CMK (cell line): ENCODE measurements around the gene CD14.
"Not testable (repeated sequence)": the region's sequence is repeated elsewhere in the genome, so short reads cannot be mapped to it uniquely, and the experiment has no call there.

Source experiments
- DNase-seq: peaks from one replicate; pipeline ENCODE4 v3.0.0-alpha.2; 2010; ENCODE audit warnings: low read depth

The CD14 gene

DNA sequence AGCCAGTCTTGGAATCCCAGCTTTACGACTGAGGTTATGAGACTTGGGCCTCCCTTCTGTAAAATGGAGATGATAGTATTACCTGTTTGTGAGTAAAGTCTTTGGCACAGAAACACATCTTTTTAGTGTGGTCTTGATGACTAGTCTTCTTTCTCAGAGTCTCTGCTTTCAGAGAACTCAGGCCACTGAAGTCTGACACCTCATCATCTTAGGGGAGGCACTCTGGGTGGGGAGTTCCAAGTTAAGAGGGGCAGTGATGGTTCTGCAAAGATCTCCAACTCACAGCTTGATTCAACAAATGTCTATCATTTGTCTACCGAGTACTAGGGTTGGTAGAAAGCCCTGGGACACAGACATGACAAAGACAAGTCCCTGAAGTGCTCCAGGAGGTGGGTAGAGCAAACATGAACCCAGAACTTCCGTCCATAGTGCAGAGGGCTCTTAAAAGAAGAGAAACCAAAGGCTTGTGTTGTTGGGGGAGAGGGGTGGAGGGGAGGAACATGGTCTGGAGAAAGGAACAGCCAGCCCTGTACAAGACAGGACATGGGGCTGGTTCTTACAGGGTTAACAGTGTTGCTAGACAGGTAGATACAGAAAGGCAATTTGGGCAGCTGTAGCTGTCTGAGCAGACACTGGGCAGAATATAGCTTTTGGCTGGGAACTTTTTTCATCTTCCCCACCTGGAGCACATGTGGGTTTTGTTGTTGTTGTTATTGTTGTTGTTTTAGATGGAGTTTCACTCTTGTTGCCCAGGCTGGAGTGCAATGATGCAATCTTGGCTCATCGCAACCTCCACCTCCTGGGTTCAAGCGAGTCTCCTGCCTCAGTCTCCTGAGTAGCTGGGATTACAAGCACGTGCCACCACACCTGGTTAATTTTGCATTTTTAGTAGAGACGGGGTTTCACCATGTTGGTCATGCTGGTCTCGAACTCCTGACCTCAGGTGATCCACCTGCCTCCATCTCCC, 2.6 kb upstream of the CD14 start:
- no peak for DNase-seq

DNA sequence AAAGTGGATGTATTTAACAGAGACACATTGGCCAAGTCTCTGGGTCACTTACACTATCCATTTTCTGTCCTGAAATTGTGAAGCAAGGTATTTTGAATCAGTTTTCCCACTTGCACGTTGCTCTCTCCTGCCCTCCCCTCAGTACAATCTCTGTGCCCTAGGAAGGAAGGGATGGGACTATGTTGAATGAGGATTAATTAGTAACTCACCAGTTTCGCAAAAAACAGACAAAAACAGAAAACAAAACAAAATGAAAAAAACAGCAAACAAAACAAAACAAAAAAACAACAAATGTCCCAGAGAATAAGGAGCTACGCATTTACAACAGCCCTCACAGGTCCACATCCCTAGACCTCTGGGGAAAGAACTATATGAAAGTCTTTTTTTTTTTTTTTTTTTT, 1.1 kb upstream of the CD14 start:
- DNase-seq, result no peak

DNA sequence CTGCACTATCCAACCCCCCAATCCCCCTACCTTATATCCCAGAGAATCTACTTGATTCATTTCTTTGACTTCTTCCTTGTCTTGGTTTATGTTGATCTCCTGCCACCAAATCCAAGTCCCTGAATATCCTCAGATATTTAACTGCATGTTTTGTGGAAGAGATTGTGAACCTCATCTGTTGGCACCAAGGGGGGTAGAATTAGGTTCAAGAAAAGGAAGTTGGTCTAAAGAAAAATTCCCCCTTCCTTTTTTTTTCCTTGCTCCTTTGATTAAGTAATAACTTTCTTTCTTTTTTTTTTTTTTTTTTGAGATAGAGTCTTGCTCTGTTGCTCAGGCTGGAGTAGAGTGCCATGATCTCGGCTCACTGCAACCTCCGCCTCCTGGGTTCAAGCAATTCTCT, 526 bp upstream of the CD14 start:
- DNase-seq, result no peak

DNA sequence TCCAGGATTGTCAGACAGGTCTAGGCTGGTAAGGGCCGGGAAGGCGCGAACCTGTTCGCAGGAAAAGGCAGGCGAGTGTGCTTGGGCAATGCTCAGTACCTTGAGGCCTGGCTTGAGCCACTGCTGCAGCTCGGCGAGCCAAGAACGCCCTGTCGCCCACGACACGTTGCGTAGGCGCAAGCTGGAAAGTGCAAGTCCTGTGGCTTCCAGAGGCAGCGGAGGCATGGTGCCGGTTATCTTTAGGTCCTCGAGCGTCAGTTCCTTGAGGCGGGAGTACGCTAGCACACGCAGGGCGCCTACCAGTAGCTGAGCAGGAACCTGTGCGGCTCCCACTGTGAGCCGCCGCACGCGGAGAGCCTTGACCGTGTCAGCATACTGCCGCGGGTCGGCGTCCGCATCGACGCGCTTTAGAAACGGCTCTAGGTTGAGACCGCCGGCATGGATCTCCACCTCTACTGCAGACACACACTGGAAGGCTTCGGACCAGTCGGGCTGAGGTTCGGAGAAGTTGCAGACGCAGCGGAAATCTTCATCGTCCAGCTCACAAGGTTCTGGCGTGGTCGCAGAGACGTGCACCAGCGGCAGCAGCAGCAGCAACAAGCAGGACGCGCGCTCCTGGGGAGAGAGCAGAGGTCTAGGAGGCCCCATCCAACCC, 482 bp downstream of the CD14 start:
- DNase-seq, result no peak

DNA sequence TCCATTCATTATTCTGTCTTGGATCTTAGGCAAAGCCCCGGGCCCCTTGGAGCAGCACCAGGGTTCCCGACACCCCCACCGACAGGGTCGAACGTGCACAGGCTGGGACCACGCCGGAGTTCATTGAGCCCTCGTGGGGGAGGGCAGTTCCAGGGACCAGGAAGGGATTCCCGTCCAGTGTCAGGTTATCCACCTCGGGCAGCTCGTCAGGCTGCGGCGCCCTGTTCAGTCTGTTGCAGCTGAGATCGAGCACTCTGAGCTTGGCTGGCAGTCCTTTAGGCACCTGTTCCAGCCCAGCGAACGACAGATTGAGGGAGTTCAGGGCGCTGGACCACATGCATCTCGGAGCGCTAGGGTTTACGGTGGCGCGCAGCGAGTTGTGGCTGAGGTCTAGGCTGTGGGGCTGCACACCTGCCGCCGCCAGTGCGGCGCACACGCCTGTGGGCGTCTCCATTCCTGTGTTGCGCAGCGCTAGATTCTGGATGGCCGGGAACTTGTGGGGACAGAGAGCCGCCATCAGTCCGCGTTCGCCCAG, 1.1 kb downstream of the CD14 start:
- DNase-seq, result no peak

DNA sequence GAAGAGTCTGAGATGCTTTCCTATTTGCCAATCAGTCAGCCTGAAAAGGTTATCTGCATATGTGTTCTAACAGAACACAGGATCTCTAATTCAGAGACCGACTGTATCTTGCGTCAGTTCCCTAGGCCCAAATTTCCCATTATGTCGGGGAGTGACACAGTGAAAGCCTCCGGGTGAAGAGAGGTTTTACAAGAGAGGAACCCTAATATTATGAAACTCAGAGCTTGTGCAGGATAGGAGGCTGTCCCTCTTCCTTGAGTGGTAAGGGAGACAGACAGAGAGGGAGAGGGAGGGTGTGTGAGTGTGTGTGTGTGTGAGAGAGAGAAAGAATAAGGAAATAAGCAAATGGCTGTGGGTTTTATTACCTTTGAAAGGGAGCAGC, 1.9 kb downstream of the CD14 start:
- no peak for DNase-seq

DNA sequence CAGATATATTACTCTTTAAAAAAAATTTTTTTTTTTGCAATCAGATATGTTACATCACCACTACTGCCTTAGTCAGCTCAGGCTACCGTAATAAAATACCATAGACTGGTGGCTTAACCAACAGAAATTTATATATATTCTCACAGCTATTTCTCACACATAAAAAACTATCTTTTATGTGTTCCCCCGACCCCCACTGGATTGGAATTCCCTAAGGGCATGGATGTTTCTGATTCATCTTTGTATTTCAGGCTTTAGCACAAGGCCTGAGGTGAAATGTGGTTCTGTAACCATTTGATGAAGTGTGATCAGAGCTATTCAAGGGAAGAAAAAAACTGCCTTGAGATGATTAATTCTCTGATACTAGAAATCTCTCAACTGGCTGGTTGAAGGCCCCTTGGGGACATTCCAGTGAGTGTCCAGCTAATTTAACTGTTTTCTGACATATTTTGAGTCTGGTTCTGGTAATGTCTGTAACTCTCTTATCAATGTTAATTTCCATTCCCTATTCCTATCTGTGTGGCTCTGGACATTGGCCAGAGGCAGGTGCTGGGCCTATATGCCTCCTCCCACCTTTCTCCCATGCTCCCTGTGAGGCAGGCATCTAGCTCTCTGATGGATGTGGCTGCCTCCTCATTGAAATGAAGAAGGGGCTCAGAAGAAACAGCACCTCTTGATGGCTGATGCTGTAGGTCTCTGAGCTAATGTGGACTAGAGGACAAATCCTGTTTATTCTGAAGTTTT, 2.5 kb downstream of the CD14 start:
- no peak for DNase-seq

DNA sequence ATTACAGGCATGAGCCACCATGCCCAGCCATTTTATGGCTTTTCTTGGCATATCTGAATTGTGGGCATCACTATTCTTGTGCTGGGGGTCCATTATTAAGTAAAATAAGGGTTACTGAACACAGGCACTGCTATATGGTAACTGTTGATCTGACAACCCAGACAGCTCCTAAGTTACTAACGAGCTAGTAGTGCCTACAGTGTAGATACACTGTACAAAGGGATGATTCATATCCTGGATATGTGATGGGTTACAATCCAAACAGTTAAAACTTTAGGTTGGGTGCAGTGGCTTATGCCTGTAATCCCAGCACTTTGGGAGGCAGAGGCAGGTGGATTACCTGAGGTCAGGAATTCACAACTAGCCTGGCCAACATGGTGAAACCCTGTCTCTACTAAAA, 4.3 kb downstream of the CD14 start:
- no peak for DNase-seq

DNA sequence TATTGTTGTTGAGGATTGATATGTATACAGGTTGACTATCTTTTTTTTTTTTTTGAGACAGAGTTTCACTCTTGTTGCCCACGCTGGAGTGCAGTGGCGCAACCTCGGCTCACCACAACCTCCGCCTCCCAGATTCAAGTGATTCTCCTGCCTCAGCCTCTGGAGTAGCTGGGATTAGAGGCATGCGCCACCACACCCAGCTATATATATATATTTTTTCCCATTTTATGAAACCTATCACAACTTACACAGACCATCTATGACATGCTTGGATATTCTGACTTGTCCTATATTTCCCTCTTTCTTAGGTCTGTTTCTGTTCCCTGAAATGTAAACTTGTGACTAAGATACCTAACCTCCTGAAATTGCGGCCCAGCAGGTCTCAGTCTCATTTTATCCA, 5.0 kb downstream of the CD14 start:
- DNase-seq, result no peak

DNA sequence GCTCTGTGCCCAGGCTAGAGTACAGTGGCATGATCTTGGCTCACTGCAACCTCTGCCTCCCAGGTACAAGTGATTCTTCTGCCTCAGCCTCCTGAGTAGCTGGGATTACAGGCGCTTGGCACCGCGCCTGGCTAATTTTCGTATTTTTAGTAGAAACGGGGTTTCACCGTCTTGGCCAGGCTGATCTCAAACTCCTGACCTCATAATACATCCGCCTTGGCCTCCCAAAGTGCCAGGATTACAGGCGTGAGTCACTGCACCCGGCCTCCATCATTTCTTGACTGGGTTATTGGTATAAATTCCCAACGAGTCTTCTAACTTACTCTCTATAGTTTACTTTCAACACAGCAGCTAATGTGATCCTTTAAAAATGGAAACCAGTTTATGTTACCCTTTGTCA, 8.1 kb downstream of the CD14 start:
- DNase-seq, result not testable (repeated sequence)

DNA sequence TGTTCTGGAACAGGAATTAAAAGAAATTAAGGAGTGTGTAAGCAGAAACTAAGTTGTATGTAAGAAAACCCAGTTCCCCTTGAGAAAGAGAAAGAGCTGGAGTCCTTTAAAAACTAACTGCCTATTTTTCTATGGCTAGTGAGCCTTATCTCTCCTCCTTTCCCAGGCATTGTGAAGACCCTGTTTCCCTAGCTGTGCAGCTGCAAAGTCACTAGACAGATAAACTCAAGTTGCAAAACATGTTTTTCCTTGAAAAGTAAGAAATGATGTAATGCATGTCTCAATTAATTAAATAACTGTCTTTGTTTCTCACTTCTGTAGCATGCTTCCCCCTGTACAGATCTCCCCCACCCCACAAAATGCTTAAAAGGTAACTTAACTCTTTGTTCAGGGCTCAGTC, 9.9 kb downstream of the CD14 start:
- not testable (repeated sequence) for DNase-seq

DNA sequence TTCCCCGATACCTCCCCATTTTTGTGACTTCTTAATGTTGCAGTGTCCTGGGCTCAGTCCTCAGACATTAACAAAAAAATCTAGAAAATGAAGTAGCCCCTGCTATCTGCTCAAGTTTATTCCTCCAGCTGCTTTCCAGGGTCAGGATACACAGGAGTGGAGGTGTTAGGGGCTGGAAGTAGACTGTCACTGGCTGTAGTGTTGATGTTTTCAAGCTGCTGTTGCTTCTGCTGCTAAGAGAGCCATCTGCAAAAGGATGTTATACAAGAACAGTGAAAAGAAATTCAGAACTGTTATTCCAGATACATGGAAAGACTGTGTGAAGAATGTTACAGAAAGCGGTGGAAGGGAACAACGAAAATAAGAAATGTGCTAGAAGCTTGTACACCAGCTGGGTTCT, 10.7 kb downstream of the CD14 start:
- DNase-seq, result no peak

DNA sequence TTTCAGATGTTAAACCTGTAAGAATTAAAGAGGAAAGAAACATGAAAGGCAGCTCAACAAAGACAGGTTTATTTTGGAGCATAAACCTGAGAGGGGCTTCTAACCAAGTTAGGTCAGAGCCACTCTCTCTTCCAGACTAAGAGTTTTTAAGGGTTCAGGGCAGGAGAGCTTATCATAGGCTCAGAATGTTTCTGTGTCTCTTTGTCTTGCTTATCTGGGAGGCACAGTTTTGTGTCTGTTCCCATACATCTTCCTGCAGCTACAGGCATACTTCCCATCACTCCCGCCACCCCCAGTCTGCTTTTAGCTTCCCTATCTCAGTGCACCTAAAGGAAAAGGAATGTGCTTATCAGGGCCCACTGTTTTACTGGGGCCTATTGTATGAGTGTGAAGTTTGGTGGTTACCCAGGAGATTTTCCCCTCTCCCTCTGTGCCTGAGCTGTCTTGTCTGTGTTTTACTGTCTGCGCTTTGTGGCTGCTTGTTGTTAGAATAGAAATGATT, 21.9 kb downstream of the CD14 start:
- DNase-seq, result peak; percentile 93

DNA sequence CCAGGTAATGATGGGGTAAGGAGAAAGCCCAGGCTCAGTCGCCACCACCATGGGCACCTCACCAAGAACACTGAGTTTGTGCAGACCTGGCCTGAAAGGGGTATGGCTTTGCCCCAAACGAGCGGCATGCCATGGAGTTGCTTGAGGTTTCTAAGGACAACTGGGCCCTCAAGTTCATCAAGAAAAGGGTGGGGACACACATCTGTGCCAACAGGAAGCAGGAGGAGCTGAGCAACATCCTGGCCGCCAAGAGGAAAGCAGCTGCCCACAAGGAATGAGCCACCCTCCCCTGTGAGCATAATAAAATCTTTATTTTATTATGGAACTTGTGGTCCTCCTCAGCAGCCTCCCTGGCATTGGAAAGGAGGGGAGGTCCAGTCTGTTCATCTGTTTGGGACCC, 23.8 kb downstream of the CD14 start:
- DNase-seq, result no peak

DNA sequence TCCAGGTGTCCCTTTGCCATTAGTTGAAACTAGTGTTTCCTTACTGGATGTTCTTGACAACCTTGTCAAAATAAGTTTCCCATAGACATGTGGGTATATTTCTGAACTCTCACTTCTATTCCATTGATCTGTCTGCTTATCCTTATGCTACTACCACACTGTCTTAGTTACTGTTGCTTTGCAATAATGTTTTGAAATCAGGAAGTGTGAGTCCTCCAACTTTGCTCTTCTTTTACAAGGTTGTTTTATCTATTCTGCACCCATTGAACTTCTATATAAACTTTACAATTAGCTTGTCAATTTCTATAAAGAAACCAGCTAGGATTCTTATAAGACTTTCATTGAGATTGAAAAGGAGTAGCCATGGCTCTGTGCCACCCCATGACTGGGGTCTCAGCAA, 24.3 kb downstream of the CD14 start:
- no peak for DNase-seq

DNA sequence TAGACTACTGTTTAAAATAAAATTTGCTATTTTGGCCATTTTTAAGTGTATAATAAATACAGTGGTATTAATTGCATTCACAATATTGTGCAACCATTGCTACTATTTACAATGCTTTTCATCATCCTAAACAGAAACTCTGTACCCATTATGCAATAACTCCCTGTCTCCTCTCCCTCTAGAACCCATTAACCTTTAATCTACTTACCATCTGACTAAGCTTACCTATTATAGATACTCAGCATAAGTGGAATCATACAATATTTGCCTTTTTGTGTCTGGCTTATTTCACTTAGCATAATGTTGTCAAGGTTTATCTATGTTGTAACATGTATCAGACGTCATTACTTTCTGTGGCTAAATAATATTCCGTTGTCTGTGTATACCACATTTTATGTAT, 25.9 kb downstream of the CD14 start:
- DNase-seq, result no peak

DNA sequence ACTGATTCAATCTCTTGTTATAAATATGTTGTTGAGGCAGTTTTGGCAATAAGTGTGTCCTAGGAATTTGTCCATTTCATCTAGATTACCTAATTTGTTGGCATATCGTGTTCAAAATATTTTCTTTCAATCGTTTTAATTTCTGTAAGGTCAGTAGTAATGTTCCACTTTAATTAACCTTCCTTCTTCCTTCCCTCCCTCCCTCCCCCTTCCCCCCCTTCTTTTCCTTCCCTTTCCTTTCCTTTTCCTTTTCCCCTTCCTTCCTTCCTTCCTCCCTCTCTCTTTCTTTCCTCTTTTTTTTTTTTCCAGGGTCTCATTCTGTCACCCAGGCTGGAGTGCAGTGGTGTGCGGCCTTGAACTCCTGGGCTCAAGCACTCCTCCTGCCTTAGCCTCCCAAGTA, 27.1 kb downstream of the CD14 start:
- no peak for DNase-seq

DNA sequence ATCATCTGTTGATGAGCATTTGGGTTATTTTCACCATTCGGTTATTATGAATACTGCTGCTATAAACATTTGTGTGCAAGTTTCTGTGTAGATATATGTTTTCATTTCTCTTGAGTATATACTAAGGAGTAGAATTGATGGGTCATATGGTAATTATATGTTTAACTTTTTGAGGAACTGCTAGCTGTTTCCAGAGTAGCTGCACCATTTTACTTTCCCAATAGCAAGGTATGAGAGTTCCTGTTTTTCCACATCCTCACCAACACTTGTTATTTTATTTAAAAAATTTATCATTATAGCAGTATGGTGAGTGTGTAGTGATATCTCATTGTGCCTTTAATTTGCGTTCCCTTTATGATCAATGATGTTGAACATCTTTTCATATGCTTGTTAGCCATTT, 29.2 kb downstream of the CD14 start:
- DNase-seq, result no peak

DNA sequence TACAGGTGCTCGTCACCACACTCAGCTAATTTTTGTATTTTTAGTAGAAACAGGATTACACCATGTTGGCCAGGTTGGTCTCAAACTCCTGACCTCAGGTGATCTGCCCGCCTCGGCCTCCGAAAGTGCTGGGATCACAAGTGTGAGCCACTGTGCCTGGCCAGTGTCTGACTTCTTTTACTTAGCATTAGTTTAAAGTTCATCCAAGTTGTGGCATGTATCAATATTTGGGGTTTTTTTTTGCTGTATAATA, 29.6 kb downstream of the CD14 start:
- DNase-seq, result not testable (repeated sequence)

DNA sequence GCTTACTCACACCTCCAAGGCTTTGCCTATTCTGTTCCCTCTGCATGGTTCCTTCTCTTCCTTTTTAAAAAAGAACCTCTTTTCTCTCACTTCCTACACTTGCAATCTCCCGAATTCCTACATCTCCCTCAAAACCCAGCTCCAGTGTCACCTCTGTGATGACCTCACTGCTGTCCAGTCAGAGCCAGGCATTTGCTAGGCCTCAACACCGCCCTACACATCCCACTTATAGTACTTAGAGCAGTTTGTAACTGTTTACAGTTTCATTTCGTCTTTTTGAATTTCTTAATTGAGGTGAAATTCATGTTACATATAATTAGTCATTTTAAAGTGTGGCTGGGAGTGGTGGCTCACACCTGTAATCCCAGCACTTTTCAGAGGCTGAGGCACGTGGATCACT, 30.8 kb downstream of the CD14 start:
- no peak for DNase-seq

DNA sequence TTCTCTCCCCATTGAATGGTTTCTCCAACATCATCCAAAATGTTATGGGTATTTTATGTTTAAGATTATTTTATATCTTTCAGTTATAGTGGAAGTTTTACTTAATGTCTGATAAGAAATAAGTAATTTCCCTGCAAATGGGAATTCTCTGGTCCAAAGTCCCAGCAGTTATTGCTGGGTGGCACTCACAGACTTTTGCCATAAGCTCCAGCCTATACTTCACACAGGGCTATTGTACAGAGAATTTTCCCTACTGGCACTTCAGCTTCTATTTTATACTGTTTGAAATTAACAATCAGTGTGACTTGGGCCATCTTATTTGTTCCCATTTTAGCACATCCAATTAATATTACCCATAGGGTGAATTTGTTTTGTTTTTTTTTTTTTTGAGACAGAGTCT, 32.9 kb downstream of the CD14 start:
- no peak for DNase-seq

DNA sequence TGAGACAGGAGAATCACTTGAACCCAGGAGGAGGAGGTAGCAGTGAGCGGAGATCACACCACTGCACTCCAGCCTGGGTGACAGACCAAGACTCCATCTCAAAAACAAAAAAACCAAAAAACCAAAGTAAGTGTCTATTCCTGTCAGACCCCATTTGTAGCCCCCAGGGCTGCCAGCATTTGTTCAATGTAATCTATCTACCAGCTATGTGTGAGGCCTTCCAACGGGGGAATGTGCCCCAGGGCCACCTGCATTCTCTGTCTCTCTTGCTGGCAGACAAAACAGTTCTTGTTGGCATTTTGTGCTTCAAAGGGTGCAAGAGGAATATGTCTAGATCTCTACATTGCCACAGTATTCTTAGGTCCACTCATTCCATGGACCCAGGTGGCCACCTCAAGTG, 34.1 kb downstream of the CD14 start:
- no peak for DNase-seq

DNA sequence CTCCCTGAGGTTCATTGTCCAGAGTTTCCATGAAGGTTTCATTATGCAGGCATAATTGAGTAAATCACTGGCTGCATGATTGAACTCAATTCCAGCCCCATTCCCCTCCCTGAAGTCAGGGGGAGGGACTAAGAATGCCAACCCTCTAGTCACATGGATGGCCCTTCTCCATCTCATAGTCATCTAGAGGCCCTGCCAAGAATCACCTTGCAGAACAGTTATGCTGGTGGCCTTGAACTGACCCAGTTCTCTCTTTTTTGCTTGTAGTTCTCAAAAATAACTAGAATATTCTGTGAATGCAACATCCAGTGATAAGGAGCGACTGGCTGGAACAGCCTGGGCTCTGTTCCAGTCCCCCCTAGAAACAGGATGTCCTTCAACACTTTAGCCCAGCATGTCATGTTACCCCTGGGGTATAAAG, 36.6 kb downstream of the CD14 start:
- DNase-seq, result no peak
